K562 (cell line): ENCODE measurements around the gene GRIA4. TPM values are rescaled to one million over a fixed set of nuclear protein-coding genes. Genes with fewer than 3 reads are reported as not detected.

ENCODE experiments used
- ATAC-seq: fragments of 200-7000 bp; cut with Tn5 transposase; 3 replicates; pipeline ENCODE4 v1.9.1; 2020; ENCODE audit warnings: moderate library complexity
- BruUV-seq: library from RNA; stranded (reverse); fragments of 400-500 nt; replicated peaks from 2 replicates; lab custom pipeline; 2021; lab: Mats Ljungman, UMichigan
- CTCF ChIA-PET: fragments of 300-600 bp; formaldehyde crosslinking; extraction: SDS; loops from one replicate; lab custom pipeline; 2021; ENCODE audit warnings: low intra/inter-chr PET ratio; lab: Yijun Ruan, JAX
- POLR2A ChIA-PET: fragments of 300-600, 350-650 bp; sonication (Branson Sonifier 250); formaldehyde crosslinking; extraction: SDS; loops from one replicate; lab custom pipeline; 2021; ENCODE audit warnings: antibody characterized with exemption, inconsistent platforms; lab: Yijun Ruan, JAX
- DNase-seq, 4 experiments: peaks; one replicate each; pipeline versions ENCODE4 v3.0.0 to v3.0.0-alpha.2; 2011 to 2018; ENCODE audit warnings: low spot score in 3 of 4, mixed read lengths in 3 of 4; ENCODE audit errors: extremely low read depth in 1 of 4
- FAIRE-seq: peaks from 2 replicates; lab custom pipeline; 2011; peaks lifted over from hg19 to GRCh38; lab: Jason Lieb, UNC
- H2AFZ ChIP-seq: 2 replicates; pipeline ENCODE4 v1.6.0; 2011; ENCODE audit warnings: low read depth, low read length, control low read depth, inconsistent platforms
- H3K27ac ChIP-seq: fragments of 200-600 bp; 3 replicates; pipeline ENCODE4 v1.8.0; 2011; ENCODE audit warnings: low read depth, mild to moderate bottlenecking, control low read depth, inconsistent platforms, low read length, moderate library complexity, mixed read lengths; ENCODE audit errors: extremely low read depth
- H3K27me3 ChIP-seq, 2 experiments: fragments of 300-600 bp in 1 of 2; 2 replicates in 1 of 2; 3 replicates in 1 of 2; pipeline versions ENCODE4 v1.6.0 to v1.8.0; 2011; ENCODE audit warnings: inconsistent platforms in 2 of 2, low read length in 2 of 2, mild to moderate bottlenecking in 1 of 2, mixed read lengths in 1 of 2, moderate library complexity in 1 of 2; ENCODE audit not compliant: control insufficient read depth in 2 of 2, insufficient read depth in 2 of 2
- H3K36me3 ChIP-seq: fragments of 300-600 bp; 3 replicates; pipeline ENCODE4 v1.8.0; 2011; ENCODE audit warnings: mild to moderate bottlenecking, low read length, inconsistent platforms; ENCODE audit not compliant: control insufficient read depth, insufficient read depth
- H3K4me1 ChIP-seq, 2 experiments: fragments of 200-600 bp in 1 of 2; replicated peaks in 1 of 2; 2 replicates in 1 of 2; 3 replicates in 1 of 2; pipeline versions ENCODE4 v1.5.1 to v1.8.0; 2011; ENCODE audit warnings: inconsistent platforms in 2 of 2, low read length in 2 of 2, mild to moderate bottlenecking in 1 of 2, mixed read lengths in 1 of 2, moderate library complexity in 1 of 2; ENCODE audit not compliant: control insufficient read depth in 2 of 2, insufficient read depth in 2 of 2
- H3K4me2 ChIP-seq: 2 replicates; pipeline ENCODE4 v1.6.1; 2011; ENCODE audit warnings: low read length, control low read depth, inconsistent platforms, mixed read lengths; ENCODE audit not compliant: insufficient read depth
- H3K4me3 ChIP-seq: fragments of 200-600 bp; sonication (generic), shearing (Covaris generic); 2 replicates; pipeline ENCODE4 v1.5.1; 2016; ENCODE audit warnings: control low read depth, inconsistent platforms
- H3K79me2 ChIP-seq: fragments of 200-600 bp; 3 replicates; pipeline ENCODE4 v1.8.0; 2011; ENCODE audit warnings: low read length, inconsistent platforms; ENCODE audit not compliant: control insufficient read depth, insufficient read depth
- H3K9ac ChIP-seq, 2 experiments: 2 replicates each; pipeline versions ENCODE4 v1.6.0 to v1.6.1; 2011; ENCODE audit warnings: low read depth in 2 of 2, low read length in 2 of 2, control low read depth in 1 of 2, inconsistent platforms in 1 of 2, mild to moderate bottlenecking in 1 of 2, mixed read lengths in 1 of 2; ENCODE audit not compliant: insufficient read depth in 1 of 2
- H3K9me1 ChIP-seq: one replicate; pipeline ENCODE4 v1.6.0; 2011; ENCODE audit warnings: inconsistent platforms, mild to moderate bottlenecking, low read length, moderate library complexity; ENCODE audit not compliant: control insufficient read depth, insufficient read depth
- H3K9me3 ChIP-seq: replicated peaks from 2 replicates; pipeline ENCODE4 v1.5.1; 2011; ENCODE audit warnings: low read depth, low read length, inconsistent platforms; ENCODE audit not compliant: control insufficient read depth, insufficient read depth
- H4K20me1 ChIP-seq: replicated peaks from 2 replicates; pipeline ENCODE4 v1.6.1; 2011; ENCODE audit warnings: low read length, inconsistent platforms, mixed read lengths; ENCODE audit not compliant: control insufficient read depth, insufficient read depth
- BDP1 ChIP-seq: IDR thresholded peaks from 3 replicates; pipeline ENCODE4 v1.6.1; 2011; ENCODE audit not compliant: insufficient read length, insufficient read depth
- CREB3 ChIP-seq: fragments of 450-650 bp; conservative IDR thresholded peaks from 2 replicates; pipeline ENCODE4 v1.6.1; 2016; ENCODE audit warnings: missing genetic modification characterization, low read depth, mild to moderate bottlenecking, missing compliant biosample characterization, moderate library complexity
- FOXJ2 ChIP-seq: fragments of 200-800 bp; sonication (Bioruptor generic); IDR thresholded peaks from 2 replicates; pipeline ENCODE4 v1.6.1; 2016; ENCODE audit warnings: missing genetic modification characterization, missing compliant biosample characterization
- HLTF ChIP-seq: fragments of 450-650 bp; IDR thresholded peaks from 2 replicates; pipeline ENCODE4 v1.6.1; 2016
- HNRNPUL1 ChIP-seq: fragments of 200-400 bp; formaldehyde crosslinking; IDR thresholded peaks from 2 replicates; pipeline ENCODE4 v1.6.1; 2017; ENCODE audit warnings: low read length
- NFXL1 ChIP-seq: fragments of 450-650 bp; formaldehyde crosslinking; IDR thresholded peaks from 2 replicates; pipeline ENCODE4 v1.4.0; 2021; ENCODE audit warnings: mild to moderate bottlenecking
- NRF1 ChIP-seq, 2 experiments: fragments of 450-650 bp; IDR thresholded peaks in 1 of 2; conservative IDR thresholded peaks in 1 of 2; 2 replicates each; pipeline ENCODE4 v1.6.1; 2014; ENCODE audit warnings: mild to moderate bottlenecking in 2 of 2
- RFX5 ChIP-seq: IDR thresholded peaks from 2 replicates; pipeline ENCODE4 v1.6.1; 2011; ENCODE audit warnings: low read depth, mild to moderate bottlenecking, improper control_type of control experiment, low read length
- TAF9B ChIP-seq: fragments of 450-650 bp; IDR thresholded peaks from 2 replicates; pipeline ENCODE4 v1.6.1; 2018; ENCODE audit warnings: mild to moderate bottlenecking; ENCODE audit not compliant: partially characterized antibody
- TCF3 ChIP-seq: sonication (generic); formaldehyde crosslinking; IDR thresholded peaks from 2 replicates; pipeline ENCODE4 v1.4.0; 2020; ENCODE audit warnings: mild to moderate bottlenecking, missing genetic modification reagents
- THAP12 ChIP-seq: fragments of 250-450 bp; sonication (Bioruptor Pico); IDR thresholded peaks from 2 replicates; pipeline ENCODE4 v1.9.0; 2021; ENCODE audit warnings: mild to moderate bottlenecking, inconsistent platforms
- ZNF23 ChIP-seq: fragments of 250-450 bp; sonication (Bioruptor Pico); IDR thresholded peaks from 2 replicates; pipeline ENCODE4 v1.4.0; 2020; ENCODE audit warnings: mild to moderate bottlenecking
- ZNF3 ChIP-seq: fragments of 250-450 bp; sonication (Bioruptor Pico); IDR thresholded peaks from 2 replicates; pipeline ENCODE4 v1.5.0; 2021; ENCODE audit warnings: mild to moderate bottlenecking, moderate library complexity
- ZNF766 ChIP-seq: fragments of 200-800 bp; sonication (Bioruptor generic); conservative IDR thresholded peaks from 2 replicates; pipeline ENCODE4 v1.6.1; 2016; ENCODE audit warnings: missing genetic modification characterization, missing compliant biosample characterization
- WGBS: fragments of 100-300 bp; shearing (Covaris generic); methylation state at CpG from one replicate; pipeline ENCODE4 v1.1.6; 2016; ENCODE audit warnings: low coverage, mixed read lengths; ENCODE audit not compliant: insufficient coverage; ENCODE audit errors: missing lambda C conversion rate; 5-methylcytosine and 5-hydroxymethylcytosine counted together
- in situ Hi-C: fragments of 300-500 bp; cut with MboI; formaldehyde crosslinking; loops from 4 replicates; pipeline ENCODE4 v1.15.0; 2018; ENCODE audit warnings: inconsistent platforms, mixed read lengths
- intact Hi-C: fragments of 100-400 bp; cut with micrococcal nuclease; formaldehyde crosslinking; loops from 2 replicates; pipeline ENCODE4 v1.14.2; 2022
- polyA plus RNA-seq, 8 experiments: library from polyadenylated mRNA; depleted of rRNA in 4 of 8; stranded (reverse) in 5 of 8; unstranded in 3 of 8; fragments of >200 nt; fragmentation: Nextera tagmentation in 2 of 8; fragmentation: Illumina TruSeq in 1 of 8; extraction: Ambion mirVana in 2 of 8; extraction: Trizol in 1 of 8; gene quantifications; 2 replicates each; pipeline versions ENCODE4 v1.2.1 to v1.2.3, GENCODE V29; 2011 to 2014; ENCODE audit warnings: inconsistent platforms in 1 of 8, missing spikeins in 1 of 8
- total RNA-seq, 7 experiments: library from RNA; depleted of rRNA in 6 of 7; stranded (reverse); fragments of >200 nt in 6 of 7; fragmentation: Illumina TruSeq in 2 of 7; extraction: Trizol in 2 of 7; gene quantifications; 2 replicates each; pipeline versions ENCODE4 v1.2.1 to v1.2.3, GENCODE V29; 2011 to 2021; ENCODE audit warnings: low replicate concordance in 1 of 7
- TF ChIP-seq, protein P1 (sequence below): sonication (generic); formaldehyde crosslinking; IDR thresholded peaks from 2 replicates; pipeline ENCODE4 v1.8.1; 2023; ENCODE audit warnings: mild to moderate bottlenecking, missing genetic modification reagents, moderate library complexity
- TF ChIP-seq, protein P2 (sequence below): fragments of 450-650 bp; conservative IDR thresholded peaks from 2 replicates; pipeline ENCODE4 v1.6.1; 2016; ENCODE audit warnings: missing genetic modification characterization, low read depth, mild to moderate bottlenecking, control low read depth, missing compliant biosample characterization

Gene GRIA4
- total and polyA plus RNA-seq, 9 of the 15 experiments (the other 6 are each of a cell fraction or from before 2014, with no cell fraction given): not detected

DNA sequence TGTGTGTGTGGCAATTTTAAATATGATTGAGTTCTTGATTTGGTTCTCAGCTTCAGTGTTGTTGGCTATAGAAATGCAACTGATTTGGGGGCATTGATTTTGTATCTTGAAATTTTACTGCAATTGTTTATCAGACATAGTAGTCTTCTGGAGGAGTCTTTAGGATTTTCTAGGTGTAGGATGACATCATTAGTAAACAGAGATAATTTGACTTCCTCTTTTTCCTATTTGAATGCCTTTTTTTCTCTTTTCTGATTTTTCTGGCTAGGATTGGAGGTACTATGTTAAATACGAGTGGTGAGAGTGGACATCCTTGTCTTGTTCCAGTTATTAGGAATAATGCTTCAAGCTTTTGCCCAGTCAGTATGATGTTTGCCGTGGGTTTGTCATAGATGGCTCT lies 287.3 kb downstream of the GRIA4 start (continued):
- TF ChIP-seq CREB3 (tag): no peak

GRCh38 chr11:105899772-105900171 lies 289.9 kb downstream of the GRIA4 start:
- no peak for FAIRE-seq
- no peak for ATAC-seq
- no peaks in the 10 kb centered on the region for H3K9me3 ChIP-seq
- ChIA-PET POLR2A (no interaction called here), CTCF (no interaction called here)
- H3K4me1 ChIP-seq: no peaks in the 10 kb centered on the region
- intact Hi-C loops (no loop called here), in situ Hi-C loops (no loop called here)
- H3K4me2 ChIP-seq: no peak overlapping the region
- no TSS peak for BruUV-seq
- H3K9me1 ChIP-seq: no peaks in the 10 kb centered on the region
- no peaks in the 10 kb centered on the region for H3K27me3 ChIP-seq
- H3K9ac ChIP-seq: no peak overlapping the region
- no peak for DNase-seq
- WGBS: 6% methylated on average over 4 of the region's 4 CpGs
- no peaks in the 10 kb centered on the region for H4K20me1 ChIP-seq
- no peaks in the 10 kb centered on the region for H3K79me2 ChIP-seq
- H3K36me3 ChIP-seq: no peaks in the 10 kb centered on the region
- no peak overlapping the region for H3K4me3 ChIP-seq
- H2AFZ ChIP-seq: no peak overlapping the region
- H3K27ac ChIP-seq: no peak overlapping the region
- TF ChIP-seq ZNF23: no peak
- TF ChIP-seq TAF9B: no peak
- TF ChIP-seq ZNF3 (CRISPR knock-in tag): no peak
- TF ChIP-seq HLTF: no peak
- TF ChIP-seq TCF3 (CRISPR knock-in tag): no peak
- no peak for TF ChIP-seq FOXJ2 (tag)
- TF ChIP-seq RFX5: no peak
- no peak for TF ChIP-seq NFXL1 (CRISPR knock-in tag)
- TF ChIP-seq, protein P1, sequence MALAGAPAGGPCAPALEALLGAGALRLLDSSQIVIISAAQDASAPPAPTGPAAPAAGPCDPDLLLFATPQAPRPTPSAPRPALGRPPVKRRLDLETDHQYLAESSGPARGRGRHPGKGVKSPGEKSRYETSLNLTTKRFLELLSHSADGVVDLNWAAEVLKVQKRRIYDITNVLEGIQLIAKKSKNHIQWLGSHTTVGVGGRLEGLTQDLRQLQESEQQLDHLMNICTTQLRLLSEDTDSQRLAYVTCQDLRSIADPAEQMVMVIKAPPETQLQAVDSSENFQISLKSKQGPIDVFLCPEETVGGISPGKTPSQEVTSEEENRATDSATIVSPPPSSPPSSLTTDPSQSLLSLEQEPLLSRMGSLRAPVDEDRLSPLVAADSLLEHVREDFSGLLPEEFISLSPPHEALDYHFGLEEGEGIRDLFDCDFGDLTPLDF (CRISPR knock-in tag): no peak
- TF ChIP-seq THAP12 (CRISPR knock-in tag): no peak
- no peak for TF ChIP-seq BDP1
- TF ChIP-seq HNRNPUL1: no peak
- TF ChIP-seq, protein P2, sequence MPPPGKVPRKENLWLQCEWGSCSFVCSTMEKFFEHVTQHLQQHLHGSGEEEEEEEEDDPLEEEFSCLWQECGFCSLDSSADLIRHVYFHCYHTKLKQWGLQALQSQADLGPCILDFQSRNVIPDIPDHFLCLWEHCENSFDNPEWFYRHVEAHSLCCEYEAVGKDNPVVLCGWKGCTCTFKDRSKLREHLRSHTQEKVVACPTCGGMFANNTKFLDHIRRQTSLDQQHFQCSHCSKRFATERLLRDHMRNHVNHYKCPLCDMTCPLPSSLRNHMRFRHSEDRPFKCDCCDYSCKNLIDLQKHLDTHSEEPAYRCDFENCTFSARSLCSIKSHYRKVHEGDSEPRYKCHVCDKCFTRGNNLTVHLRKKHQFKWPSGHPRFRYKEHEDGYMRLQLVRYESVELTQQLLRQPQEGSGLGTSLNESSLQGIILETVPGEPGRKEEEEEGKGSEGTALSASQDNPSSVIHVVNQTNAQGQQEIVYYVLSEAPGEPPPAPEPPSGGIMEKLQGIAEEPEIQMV (tag): no peak
- TF ChIP-seq NRF1 (conservative IDR thresholded peaks at IDR 0.05 in 1 of 2, IDR thresholded peaks at IDR 0.05 in 1 of 2): no peak
- no peak for TF ChIP-seq ZNF766 (CRISPR knock-in tag)
